Fibroblast of lung (primary cell): ENCODE data around the gene TM4SF5. TPM values are rescaled to one million over a fixed set of nuclear protein-coding genes. Genes with fewer than 3 reads are reported as not detected.

Experiments
- DNase-seq, 2 donors: peaks; one replicate each; pipeline versions ENCODE4 v3.0.0 to v3.0.0-alpha.2; 2010; ENCODE audit warnings: low read depth in 2 of 2
- H2AFZ ChIP-seq: 2 replicates; pipeline ENCODE4 v1.5.1; 2012; ENCODE audit warnings: low read length, control low read depth, inconsistent platforms
- H3K27ac ChIP-seq: 2 replicates; pipeline ENCODE4 v1.5.1; 2011; ENCODE audit warnings: low read length, control low read depth; ENCODE audit not compliant: insufficient read depth
- H3K27me3 ChIP-seq: 2 replicates; pipeline ENCODE4 v1.5.1; 2011; ENCODE audit warnings: mild to moderate bottlenecking, low read length; ENCODE audit not compliant: control insufficient read depth, insufficient read depth
- H3K36me3 ChIP-seq: 2 replicates; pipeline ENCODE4 v1.5.1; 2011; ENCODE audit warnings: low read length; ENCODE audit not compliant: control insufficient read depth, insufficient read depth
- H3K4me1 ChIP-seq: 2 replicates; pipeline ENCODE4 v1.5.1; 2011; ENCODE audit warnings: low read length; ENCODE audit not compliant: control insufficient read depth, insufficient read depth; ENCODE audit errors: extremely low read depth
- H3K4me2 ChIP-seq: 2 replicates; pipeline ENCODE4 v1.5.1; 2011; ENCODE audit warnings: low read length, control low read depth; ENCODE audit not compliant: insufficient read depth; ENCODE audit errors: extremely low read depth
- H3K4me3 ChIP-seq, 4 experiments: fragments of 200-600 bp in 1 of 4; sonication (generic) in 1 of 4; replicated peaks in 1 of 4; 2 replicates each; pipeline ENCODE4 v1.5.1; 2011 to 2016; ENCODE audit warnings: low read length in 4 of 4, low read depth in 3 of 4, mild to moderate bottlenecking in 3 of 4, control low read depth in 2 of 4, inconsistent platforms in 1 of 4, mixed read lengths in 1 of 4; ENCODE audit not compliant: insufficient read depth in 1 of 4; ENCODE audit errors: control extremely low read depth in 1 of 4
- H3K79me2 ChIP-seq: 2 replicates; pipeline ENCODE4 v1.5.1; 2012; ENCODE audit warnings: mild to moderate bottlenecking, low read length, inconsistent platforms; ENCODE audit not compliant: control insufficient read depth, insufficient read depth
- H3K9ac ChIP-seq: 2 replicates; pipeline ENCODE4 v1.5.1; 2011; ENCODE audit warnings: mild to moderate bottlenecking, low read length, control low read depth; ENCODE audit not compliant: insufficient read depth
- H3K9me3 ChIP-seq: 2 replicates; pipeline ENCODE4 v1.5.1; 2012; ENCODE audit warnings: low read depth, low read length; ENCODE audit not compliant: control insufficient read depth, insufficient read depth
- H4K20me1 ChIP-seq: 2 replicates; pipeline ENCODE4 v1.5.1; 2011; ENCODE audit warnings: low read length; ENCODE audit not compliant: control insufficient read depth, insufficient read depth; ENCODE audit errors: extremely low read depth
- CTCF ChIP-seq, 2 donors: IDR thresholded peaks in 1 of 2; conservative IDR thresholded peaks in 1 of 2; 1 replicate in 1 of 2; 2 replicates in 1 of 2; pipeline ENCODE4 v1.5.1; 2011 to 2012; ENCODE audit warnings: low read length in 2 of 2, control low read depth in 1 of 2, inconsistent platforms in 1 of 2, low read depth in 1 of 2, mild to moderate bottlenecking in 1 of 2
- EZH2 ChIP-seq: IDR thresholded peaks from 2 replicates; pipeline ENCODE4 v1.5.1; 2012; ENCODE audit warnings: low read length, control low read depth, mild to moderate bottlenecking; ENCODE audit errors: missing control alignments
- polyA plus RNA-seq, 2 donors: library from polyadenylated mRNA; depleted of rRNA in 1 of 2; stranded (reverse) in 1 of 2; unstranded in 1 of 2; fragments of >200 nt; gene quantifications; 2 replicates each; pipeline ENCODE4 v1.2.1, GENCODE V29; 2011 to 2012; ENCODE audit warnings: missing spikeins in 1 of 2
- total RNA-seq: library from RNA; depleted of rRNA; stranded (reverse); fragments of >200 nt; gene quantifications from 2 replicates; pipeline ENCODE4 v1.2.1, GENCODE V29; 2014

The TM4SF5 gene
- total and polyA plus RNA-seq, 2 donors (not counting 1 experiment from before 2014, with no cell fraction given): not detected

- H3K9me3 ChIP-seq: no peaks in the 10 kb centered on the region
- no peak overlapping the region for H3K27ac ChIP-seq
- no peaks in the 10 kb centered on the region for H3K79me2 ChIP-seq
- H3K4me3 ChIP-seq: no peak overlapping the region
- H3K4me2 ChIP-seq: no peak overlapping the region
- TF ChIP-seq EZH2 (no peak), CTCF (conservative IDR thresholded peaks at IDR 0.05 in 1 of 2, IDR thresholded peaks at IDR 0.05 in 1 of 2; ENCODE audit: low read depth in 1 of 2, low read length in 2 of 2) (no peak)
- no peaks in the 10 kb centered on the region for H3K4me1 ChIP-seq
- H3K9ac ChIP-seq: no peak overlapping the region
- DNase-seq: peak in 1 of 2 donors; percentile 31
- peaks cover 12% of the 10 kb centered on the region for H3K27me3 ChIP-seq
- no peaks in the 10 kb centered on the region for H4K20me1 ChIP-seq
- H3K36me3 ChIP-seq: no peaks in the 10 kb centered on the region
- H2AFZ ChIP-seq: no peak overlapping the region
Observed at GRCh38 chr17:4769628-4770027, 2.1 kb upstream of the TM4SF5 start.

- TF ChIP-seq EZH2: no peak
- TF ChIP-seq CTCF (conservative IDR thresholded peaks at IDR 0.05 in 1 of 2, IDR thresholded peaks at IDR 0.05 in 1 of 2; ENCODE audit: low read depth in 1 of 2, low read length in 2 of 2): no peak
- Histone ChIP-seq H3K9ac (no peak overlapping the region), H3K4me1 (no peaks in the 10 kb centered on the region), H3K9me3 (no peaks in the 10 kb centered on the region), H2AFZ (no peak overlapping the region), H4K20me1 (no peaks in the 10 kb centered on the region), H3K27me3 (peaks cover 12% of the 10 kb centered on the region), H3K27ac (no peak overlapping the region), H3K4me2 (no peak overlapping the region), H3K36me3 (no peaks in the 10 kb centered on the region), H3K4me3 (no peak overlapping the region), H3K79me2 (no peaks in the 10 kb centered on the region)
- DNase-seq: no peak
Observed at GRCh38 chr17:4772235-4772613, 538 bp downstream of the TM4SF5 start.

- DNase-seq: no peak
- H3K27me3 ChIP-seq: peaks cover 9% of the 10 kb centered on the region
Observed at GRCh38 chr17:4777969-4778760, 6.5 kb downstream of the TM4SF5 start.

More at GRCh38 chr17:4777969-4778760, 6.5 kb downstream of the TM4SF5 start:
- Histone ChIP-seq H2AFZ (no peak overlapping the region), H3K9ac (no peak overlapping the region), H3K27ac (no peak overlapping the region), H3K9me3 (no peaks in the 10 kb centered on the region), H3K4me2 (no peak overlapping the region), H3K79me2 (no peaks in the 10 kb centered on the region), H3K4me1 (no peaks in the 10 kb centered on the region), H3K36me3 (no peaks in the 10 kb centered on the region), H4K20me1 (no peaks in the 10 kb centered on the region), H3K4me3 (no peak overlapping the region)
- TF ChIP-seq CTCF (conservative IDR thresholded peaks at IDR 0.05 in 1 of 2, IDR thresholded peaks at IDR 0.05 in 1 of 2; ENCODE audit: low read depth in 1 of 2, low read length in 2 of 2): no peak
